HUES6 (cell line): ENCODE results near the gene CHD9.
A peak's percentile ranks its signal among the peaks of the same experiment; 100 is the strongest.

ENCODE experiments used
- H3K27ac ChIP-seq: 2 replicates; pipeline ENCODE4 v1.7.0; 2013; ENCODE audit warnings: low read depth, mild to moderate bottlenecking, low read length, inconsistent platforms
- H3K27me3 ChIP-seq: 2 replicates; pipeline ENCODE4 v1.6.1; 2013; ENCODE audit warnings: low read length; ENCODE audit not compliant: control insufficient read depth, insufficient read depth
- H3K36me3 ChIP-seq: 2 replicates; pipeline ENCODE4 v1.6.1; 2013; ENCODE audit warnings: low read length; ENCODE audit not compliant: control insufficient read depth, insufficient read depth
- H3K4me1 ChIP-seq: 2 replicates; pipeline ENCODE4 v1.6.1; 2013; ENCODE audit warnings: low read length; ENCODE audit not compliant: control insufficient read depth, insufficient read depth
- H3K4me3 ChIP-seq: 2 replicates; pipeline ENCODE4 v1.5.1; 2013; ENCODE audit warnings: low read depth, low read length
- H3K9ac ChIP-seq: one replicate; pipeline ENCODE4 v1.6.1; 2013; ENCODE audit warnings: mild to moderate bottlenecking, low read length
- H3K9me3 ChIP-seq: 2 replicates; pipeline ENCODE4 v1.6.1; 2013; ENCODE audit warnings: low read depth, low read length; ENCODE audit not compliant: control insufficient read depth, insufficient read depth

CHD9 gene

DNA sequence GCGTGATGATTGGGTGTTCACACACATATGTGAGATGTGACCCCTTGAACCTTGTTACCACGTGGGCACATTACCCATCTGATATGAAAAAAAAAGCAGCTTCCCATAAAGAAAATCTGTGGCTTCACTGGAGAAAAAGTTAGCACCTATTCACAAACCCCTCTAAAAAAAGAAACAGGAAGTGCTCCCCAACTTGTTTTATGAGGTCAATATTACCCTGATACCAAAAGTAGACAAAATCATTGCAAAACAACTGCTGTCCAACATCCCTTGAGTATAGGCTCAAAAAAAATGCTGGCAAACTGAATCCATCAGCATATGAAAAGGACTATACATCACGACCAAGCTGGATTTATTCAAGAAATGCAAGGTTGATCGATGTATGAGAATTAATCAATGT, 279.8 kb downstream of the CHD9 start:
- Histone ChIP-seq H3K36me3 (no peaks in the 10 kb centered on the region), H3K4me3 (no peak overlapping the region), H3K4me1 (no peaks in the 10 kb centered on the region), H3K27me3 (no peaks in the 10 kb centered on the region), H3K27ac (no peak overlapping the region), H3K9me3 (no peaks in the 10 kb centered on the region), H3K9ac (no peak overlapping the region)

DNA sequence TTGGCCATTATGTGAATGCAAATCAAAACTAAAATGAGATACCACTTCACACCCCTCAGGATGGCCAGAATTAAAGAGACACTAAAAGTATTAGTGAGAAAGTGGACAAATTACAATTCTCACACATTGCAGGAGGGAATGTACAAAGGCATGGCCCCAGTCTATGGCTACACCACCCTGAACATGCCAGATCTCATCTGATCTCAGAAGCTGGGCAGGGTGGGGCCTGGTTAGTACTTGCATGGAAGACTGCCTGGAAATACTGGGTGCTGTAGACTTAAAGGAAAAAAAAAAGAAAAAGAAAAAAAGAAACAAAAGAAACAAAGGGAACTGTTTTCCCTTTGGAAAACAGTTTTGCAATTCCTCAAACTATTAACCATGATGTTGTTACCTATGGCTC, 282.5 kb downstream of the CHD9 start:
- Histone ChIP-seq H3K27me3 (no peaks in the 10 kb centered on the region), H3K4me3 (no peak overlapping the region), H3K4me1 (no peaks in the 10 kb centered on the region), H3K9me3 (no peaks in the 10 kb centered on the region), H3K27ac (no peak overlapping the region), H3K36me3 (no peaks in the 10 kb centered on the region), H3K9ac (no peak overlapping the region)

DNA sequence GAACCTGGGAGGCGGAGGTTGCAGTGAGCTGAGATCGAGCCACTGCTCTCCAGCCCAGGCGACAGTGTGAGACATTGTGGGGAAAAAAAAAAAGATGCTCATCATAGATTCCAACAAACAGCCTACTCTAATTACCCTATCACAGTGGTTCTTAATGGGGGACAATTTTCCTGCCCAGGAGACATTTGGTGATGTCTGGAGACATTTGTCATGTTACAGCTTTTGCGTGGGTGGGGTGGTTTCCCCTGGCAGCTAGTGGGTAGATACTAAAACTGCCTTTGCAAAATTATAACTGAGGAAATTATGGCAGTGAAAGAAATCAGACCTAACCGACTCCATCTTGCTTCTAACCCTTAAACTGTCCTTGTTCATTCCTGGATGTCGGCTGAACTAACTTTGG, 287.0 kb downstream of the CHD9 start:
- Histone ChIP-seq H3K9me3 (no peaks in the 10 kb centered on the region), H3K27ac (no peak overlapping the region), H3K27me3 (no peaks in the 10 kb centered on the region), H3K4me1 (no peaks in the 10 kb centered on the region), H3K9ac (no peak overlapping the region), H3K4me3 (no peak overlapping the region), H3K36me3 (no peaks in the 10 kb centered on the region)

DNA sequence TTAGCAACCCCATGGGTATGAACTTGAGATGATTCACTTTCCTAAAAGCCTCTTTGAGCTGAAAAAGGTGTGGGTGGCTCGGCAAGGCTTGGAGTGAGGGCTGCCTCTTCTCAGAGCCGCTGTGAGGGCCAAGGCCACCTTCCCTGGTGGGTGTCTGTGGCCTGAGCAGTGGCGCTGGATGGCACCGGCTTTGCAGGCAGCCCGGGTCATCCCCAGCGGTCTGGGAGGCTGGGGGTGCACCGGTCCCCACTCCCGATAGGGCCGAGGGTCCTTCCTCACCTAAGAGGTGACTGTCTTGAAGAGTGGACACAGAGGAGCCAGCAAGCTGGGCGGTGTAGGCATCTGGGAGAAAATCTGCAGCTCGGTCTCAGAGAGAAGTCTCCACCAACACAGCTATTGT, 300.3 kb downstream of the CHD9 start:
- H3K9me3 ChIP-seq: peaks cover 7% of the 10 kb centered on the region; the same call in 1 of the 2 replicates
- H3K27me3 ChIP-seq: no peaks in the 10 kb centered on the region
- H3K4me3 ChIP-seq: no peak overlapping the region
- no peaks in the 10 kb centered on the region for H3K36me3 ChIP-seq
- H3K27ac ChIP-seq: no peak overlapping the region
- H3K9ac ChIP-seq: no peak overlapping the region
- no peaks in the 10 kb centered on the region for H3K4me1 ChIP-seq

DNA sequence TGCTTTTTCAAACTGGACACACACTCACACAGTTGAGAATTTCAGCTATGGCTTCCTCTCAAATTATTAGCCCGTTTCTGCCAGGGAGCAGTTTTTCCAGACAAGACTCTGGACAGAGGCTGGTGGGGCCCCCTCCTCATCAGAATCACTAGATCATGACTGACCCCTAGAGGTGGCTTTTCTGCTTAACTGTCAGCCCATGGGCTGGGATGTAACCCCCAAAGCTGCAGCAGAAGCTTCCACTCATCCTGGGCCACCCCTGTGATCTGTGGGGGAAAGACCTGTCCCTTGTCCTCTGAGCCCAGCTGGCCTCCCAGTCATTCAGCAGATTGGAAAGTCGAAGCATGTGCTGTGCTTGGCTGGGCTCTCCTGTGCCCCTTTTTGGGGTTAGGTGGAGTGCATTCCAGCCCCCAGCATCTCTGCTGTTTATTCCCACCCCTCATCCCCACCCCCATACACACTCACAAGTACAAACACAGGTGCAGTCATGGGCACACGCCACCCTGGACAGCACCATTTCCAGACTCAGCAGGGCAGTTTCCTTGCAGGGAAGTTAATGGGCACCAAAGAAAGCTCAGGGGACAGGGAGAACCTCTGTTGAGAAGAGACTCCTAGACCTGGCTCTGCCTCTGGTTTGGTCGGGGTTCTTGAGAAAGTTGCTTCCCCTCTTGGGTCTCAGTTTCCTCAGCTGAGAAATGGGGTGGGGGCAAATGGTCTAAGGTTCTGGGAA, 301.9 kb downstream of the CHD9 start:
- Histone ChIP-seq H3K27me3 (no peaks in the 10 kb centered on the region), H3K4me3 (no peak overlapping the region), H3K9me3 (no peaks in the 10 kb centered on the region), H3K36me3 (no peaks in the 10 kb centered on the region), H3K27ac (no peak overlapping the region), H3K4me1 (no peaks in the 10 kb centered on the region), H3K9ac (no peak overlapping the region)

DNA sequence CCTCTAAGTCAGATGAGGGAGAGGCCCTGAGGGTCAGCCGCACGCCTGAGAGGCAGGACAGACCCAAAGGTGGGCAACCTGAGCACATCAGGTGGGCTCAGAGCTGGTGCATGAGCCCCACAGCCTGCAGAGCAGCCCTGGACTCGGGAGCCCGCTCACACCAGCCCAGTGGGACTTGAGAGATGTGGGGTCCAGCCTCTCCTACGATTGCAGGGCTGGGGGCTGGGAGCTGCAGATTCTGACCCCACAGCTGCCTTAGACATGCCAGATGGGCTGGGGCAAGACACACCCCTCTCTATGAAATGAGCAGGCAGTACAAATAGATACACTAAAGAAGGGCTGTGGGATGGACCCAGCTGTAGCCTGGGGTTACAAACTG, 302.4 kb downstream of the CHD9 start:
- H3K36me3 ChIP-seq: no peaks in the 10 kb centered on the region
- H3K4me1 ChIP-seq: no peaks in the 10 kb centered on the region
- no peaks in the 10 kb centered on the region for H3K27me3 ChIP-seq
- H3K4me3 ChIP-seq: no peak overlapping the region
- H3K27ac ChIP-seq: no peak overlapping the region
- H3K9me3 ChIP-seq: no peaks in the 10 kb centered on the region
- H3K9ac ChIP-seq: no peak overlapping the region

DNA sequence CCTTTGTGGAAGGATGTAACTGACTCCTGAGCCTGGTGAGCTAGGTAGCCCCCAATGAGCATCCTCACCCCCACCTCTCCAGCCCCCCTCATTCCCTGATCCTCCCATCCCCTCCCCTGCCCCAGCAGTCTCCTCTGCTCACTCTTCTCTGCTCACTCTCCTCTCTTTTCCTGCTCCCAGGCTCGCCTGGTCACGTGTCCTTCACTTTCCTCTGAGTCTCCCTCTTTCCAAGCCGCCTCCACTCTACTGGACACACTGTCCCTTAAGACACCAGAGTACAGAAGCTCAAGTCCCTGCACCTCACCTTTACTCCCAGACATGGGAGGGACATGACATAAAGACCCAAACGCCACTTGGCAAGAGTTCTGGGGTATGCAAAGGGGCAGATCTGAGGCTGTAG, 303.2 kb downstream of the CHD9 start:
- H3K27ac ChIP-seq: no peak overlapping the region
- H3K27me3 ChIP-seq: no peaks in the 10 kb centered on the region
- no peaks in the 10 kb centered on the region for H3K4me1 ChIP-seq

DNA sequence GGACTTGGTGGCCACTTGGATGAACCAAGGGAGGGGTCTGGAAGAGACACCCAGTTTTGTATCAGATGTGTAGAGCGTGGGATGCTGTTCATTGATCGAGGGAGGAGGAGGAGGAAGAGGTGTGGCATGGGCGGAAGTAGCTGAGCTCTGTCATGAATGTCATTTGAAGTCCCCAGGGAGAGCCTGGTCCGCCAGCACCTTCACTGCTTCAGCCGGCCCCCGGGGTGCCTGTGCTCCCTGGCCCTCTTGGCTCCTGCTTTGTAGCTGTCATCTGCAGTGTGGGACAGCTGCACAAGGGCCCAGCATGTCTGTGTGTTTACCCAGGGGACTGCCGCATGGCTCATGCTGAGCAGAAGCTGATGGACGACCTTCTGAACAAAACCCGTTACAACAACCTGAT, 304.1 kb downstream of the CHD9 start:
- Histone ChIP-seq H3K4me1 (no peaks in the 10 kb centered on the region), H3K36me3 (no peaks in the 10 kb centered on the region), H3K9ac (no peak overlapping the region), H3K4me3 (no peak overlapping the region), H3K27me3 (no peaks in the 10 kb centered on the region), H3K9me3 (no peaks in the 10 kb centered on the region), H3K27ac (no peak overlapping the region)

More for the DNA sequence above, 303.2 kb downstream of the CHD9 start:
- no peaks in the 10 kb centered on the region for H3K36me3 ChIP-seq
- H3K9ac ChIP-seq: no peak overlapping the region
- no peaks in the 10 kb centered on the region for H3K9me3 ChIP-seq
- no peak overlapping the region for H3K4me3 ChIP-seq

DNA sequence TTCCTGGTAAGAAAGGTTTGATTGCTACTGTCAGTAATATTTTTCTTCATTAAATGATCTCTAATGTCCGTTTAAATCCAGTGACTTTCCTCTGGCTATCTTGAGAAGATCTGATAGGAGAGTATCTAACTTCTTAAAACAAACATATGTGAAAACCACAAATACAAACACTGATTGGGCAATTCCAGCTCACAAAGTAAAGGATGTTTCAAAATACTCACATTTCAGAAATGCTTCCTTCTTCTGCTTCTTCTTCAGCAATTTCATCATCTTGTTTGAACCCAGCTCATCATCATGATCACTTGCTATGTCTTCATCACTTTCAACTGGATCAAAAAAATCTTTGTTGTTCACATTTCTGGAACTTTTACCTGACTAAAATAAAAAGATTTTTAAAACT, 315.1 kb downstream of the CHD9 start:
- Histone ChIP-seq H3K27ac (no peak overlapping the region), H3K4me3 (no peak overlapping the region), H3K36me3 (no peaks in the 10 kb centered on the region), H3K9ac (no peak overlapping the region), H3K4me1 (no peaks in the 10 kb centered on the region), H3K27me3 (peaks cover 5% of the 10 kb centered on the region; the same call in 1 of the 2 replicates), H3K9me3 (no peaks in the 10 kb centered on the region)

DNA sequence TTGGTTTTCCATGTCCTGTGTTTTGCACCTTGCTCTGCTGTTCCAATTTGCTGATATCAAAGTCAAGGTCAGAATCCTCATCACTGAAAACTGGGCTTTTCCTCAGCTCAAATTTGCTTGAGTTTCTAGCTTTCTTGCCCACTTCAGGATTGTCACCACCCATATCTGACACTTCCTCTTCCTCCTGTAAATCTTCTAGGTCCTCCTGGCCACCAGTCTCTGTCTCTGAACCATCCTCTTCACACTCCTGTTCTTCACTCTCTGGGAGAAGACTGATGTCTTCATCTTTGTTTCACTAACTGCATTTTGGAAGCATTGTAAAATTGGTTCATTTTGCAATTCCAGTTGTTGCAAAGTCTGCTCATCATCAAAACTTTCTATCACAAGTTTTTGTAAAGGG, 316.0 kb downstream of the CHD9 start:
- Histone ChIP-seq H3K9me3 (no peaks in the 10 kb centered on the region), H3K27me3 (peaks cover 5% of the 10 kb centered on the region; the same call in 1 of the 2 replicates), H3K9ac (no peak overlapping the region), H3K36me3 (no peaks in the 10 kb centered on the region), H3K27ac (no peak overlapping the region), H3K4me3 (no peak overlapping the region), H3K4me1 (no peaks in the 10 kb centered on the region)

DNA sequence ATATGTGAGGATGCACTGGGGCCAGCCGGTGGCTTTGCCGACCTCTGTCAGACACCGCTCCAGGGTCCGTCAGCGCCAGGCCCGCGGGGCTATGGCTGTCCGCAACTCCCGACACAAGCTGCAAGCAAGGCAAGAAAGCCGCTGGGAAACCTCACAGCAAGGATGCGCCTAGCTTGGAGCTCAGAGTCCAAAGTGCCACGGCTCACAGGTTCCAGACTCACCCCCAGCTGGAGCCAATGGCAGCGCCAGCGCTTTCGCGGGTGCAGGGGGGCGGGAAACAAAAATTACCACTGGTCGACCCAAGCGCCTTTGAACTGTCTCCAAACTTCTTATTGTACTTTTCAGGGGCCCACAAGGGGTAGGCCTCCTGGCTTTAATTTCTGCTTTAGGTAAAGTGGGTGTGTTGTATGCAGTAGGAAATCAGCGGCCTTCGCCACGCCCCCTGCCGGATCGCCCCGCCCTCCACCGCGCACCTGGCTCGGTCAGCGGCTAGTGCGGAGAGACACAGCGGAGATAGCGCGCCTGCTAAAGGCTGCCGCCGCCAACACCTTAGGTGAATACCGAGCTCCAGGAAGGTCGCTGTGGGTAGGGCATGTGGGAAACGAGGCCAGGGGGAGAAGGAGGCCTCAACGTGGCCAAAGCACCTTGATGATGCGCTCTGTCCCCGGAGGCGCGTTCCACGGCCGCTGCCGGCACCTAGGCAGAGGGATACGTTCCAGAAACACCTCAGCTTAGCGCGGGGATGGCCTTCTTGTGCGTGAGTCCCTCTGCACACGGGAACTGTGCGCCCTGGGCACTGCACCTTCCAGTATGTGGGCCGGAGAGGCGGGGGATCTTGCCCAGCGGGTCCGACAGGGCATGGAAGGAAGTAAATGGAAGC, 318.4 kb downstream of the CHD9 start:
- Histone ChIP-seq H3K4me1 (no peaks in the 10 kb centered on the region), H3K9me3 (no peaks in the 10 kb centered on the region), H3K9ac (no peak overlapping the region), H3K36me3 (no peaks in the 10 kb centered on the region), H3K27me3 (peaks cover 5% of the 10 kb centered on the region; the same call in 1 of the 2 replicates), H3K27ac (no peak overlapping the region), H3K4me3 (peak overlapping the region; percentile 52; the same call in 1 of the 2 replicates)
